Sigmoid colon (tissue), 3 donors: ENCODE results near the gene APOLD1.

Source experiments
- POLR2A ChIP-seq, 2 donors: fragments of 450-650 bp; IDR thresholded peaks; one replicate each; pipeline ENCODE4 v1.6.1; 2016; ENCODE audit warnings: antibody characterized with exemption in 2 of 2, mild to moderate bottlenecking in 2 of 2, moderate library complexity in 2 of 2
- TF ChIP-seq, protein P1 (sequence below), 4 experiments: fragments of 450-650 bp in 3 of 4; fragments of 200-600 bp in 1 of 4; IDR thresholded peaks; one replicate each; pipeline ENCODE4 v1.5.1; 2016 to 2019; ENCODE audit warnings: antibody characterized with exemption in 4 of 4, mild to moderate bottlenecking in 3 of 4, moderate library complexity in 2 of 4

DNA sequence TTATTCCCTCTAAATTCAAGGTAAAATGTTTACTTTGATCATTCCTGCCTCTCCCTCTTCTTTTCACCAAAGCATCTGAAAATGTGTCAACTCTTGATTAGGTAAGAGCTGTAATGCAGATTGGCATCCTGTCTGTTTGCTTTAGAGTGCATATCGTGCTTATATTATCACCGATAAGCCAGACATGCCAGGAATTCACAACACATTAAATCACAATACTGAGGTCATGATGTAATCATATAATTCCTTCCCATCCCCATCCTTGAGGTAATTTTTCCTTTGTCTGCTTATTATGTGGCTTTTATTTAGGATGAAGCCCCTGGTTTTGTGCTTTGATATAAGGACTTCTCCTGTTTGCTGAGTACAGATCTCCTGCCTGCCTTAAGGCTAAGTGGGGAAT is 37.8 kb downstream of the APOLD1 start:
- TF ChIP-seq, protein P1, sequence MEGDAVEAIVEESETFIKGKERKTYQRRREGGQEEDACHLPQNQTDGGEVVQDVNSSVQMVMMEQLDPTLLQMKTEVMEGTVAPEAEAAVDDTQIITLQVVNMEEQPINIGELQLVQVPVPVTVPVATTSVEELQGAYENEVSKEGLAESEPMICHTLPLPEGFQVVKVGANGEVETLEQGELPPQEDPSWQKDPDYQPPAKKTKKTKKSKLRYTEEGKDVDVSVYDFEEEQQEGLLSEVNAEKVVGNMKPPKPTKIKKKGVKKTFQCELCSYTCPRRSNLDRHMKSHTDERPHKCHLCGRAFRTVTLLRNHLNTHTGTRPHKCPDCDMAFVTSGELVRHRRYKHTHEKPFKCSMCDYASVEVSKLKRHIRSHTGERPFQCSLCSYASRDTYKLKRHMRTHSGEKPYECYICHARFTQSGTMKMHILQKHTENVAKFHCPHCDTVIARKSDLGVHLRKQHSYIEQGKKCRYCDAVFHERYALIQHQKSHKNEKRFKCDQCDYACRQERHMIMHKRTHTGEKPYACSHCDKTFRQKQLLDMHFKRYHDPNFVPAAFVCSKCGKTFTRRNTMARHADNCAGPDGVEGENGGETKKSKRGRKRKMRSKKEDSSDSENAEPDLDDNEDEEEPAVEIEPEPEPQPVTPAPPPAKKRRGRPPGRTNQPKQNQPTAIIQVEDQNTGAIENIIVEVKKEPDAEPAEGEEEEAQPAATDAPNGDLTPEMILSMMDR (IDR thresholded peaks at IDR 0.05), result no peak
- TF ChIP-seq POLR2A (IDR thresholded peaks at IDR 0.05), result no peak
